ENCODE measurements around the gene SERPINC1. TPM values are rescaled to one million over a fixed set of nuclear protein-coding genes. Genes with fewer than 3 reads are reported as not detected.

Gene SERPINC1
- total and polyA plus RNA-seq, 9 of the 15 experiments (the other 6 are each of a cell fraction or from before 2014, with no cell fraction given), result 0.07 to 1.2 (median 0.50) TPM

DNA sequence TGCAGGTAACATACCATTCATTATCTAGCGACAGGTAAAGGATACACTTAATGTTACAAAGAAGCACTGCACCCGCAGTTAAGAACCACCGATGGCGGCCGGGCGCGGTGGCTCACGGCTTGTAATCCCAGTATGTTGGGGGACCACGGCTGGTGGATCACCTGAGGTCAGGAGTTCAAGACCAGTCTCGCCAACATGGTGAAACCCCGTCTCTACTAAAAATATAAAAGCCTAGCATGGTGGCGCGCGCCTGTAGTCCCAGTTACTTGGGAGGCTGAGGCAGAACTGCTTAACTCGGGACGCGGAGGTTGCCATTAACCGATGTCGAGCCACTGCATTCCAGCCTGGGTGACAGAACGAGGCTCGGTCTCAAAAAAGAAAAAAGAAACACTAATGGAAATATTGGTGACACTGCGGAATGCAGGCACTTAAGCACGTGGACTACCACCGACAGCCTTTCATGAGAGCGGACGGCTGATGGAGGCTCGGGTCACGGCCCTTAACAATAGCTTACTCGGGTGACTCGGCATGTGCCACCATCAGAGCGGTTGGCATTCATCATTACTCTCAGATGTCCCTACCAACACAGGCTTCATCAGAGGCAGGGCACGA, 49.9 kb downstream of the SERPINC1 start (continued):
- TF ChIP-seq CREB1 (IDR thresholded peaks at IDR 0.05), result no peak
- TF ChIP-seq CREB1 (CRISPR knock-in tag; IDR thresholded peaks at IDR 0.05), result no peak
- no peak; the same call in 1 of the 2 replicates for TF ChIP-seq ETV5 (CRISPR knock-in tag; IDR thresholded peaks at IDR 0.05; ENCODE audit: low read depth)
- no peak for TF ChIP-seq RCOR1 (IDR thresholded peaks at IDR 0.05; ENCODE audit: borderline replicate concordance in 1 of 2, low read depth in 2 of 2, low read length in 2 of 2)
- TF ChIP-seq NCOA2 (IDR thresholded peaks at IDR 0.05; ENCODE audit: partially characterized antibody in 2 of 2), result no peak
- no peak for TF ChIP-seq NCOA6 (IDR thresholded peaks at IDR 0.05)
- no peak for TF ChIP-seq NRF1 (conservative IDR thresholded peaks at IDR 0.05 in 1 of 2, IDR thresholded peaks at IDR 0.05 in 1 of 2)
- TF ChIP-seq NCOA1 (IDR thresholded peaks at IDR 0.05; ENCODE audit: low read depth), result no peak
- no peak for TF ChIP-seq ZNF384 (IDR thresholded peaks at IDR 0.05; ENCODE audit: low read depth, low read length)
- TF ChIP-seq, protein P1, sequence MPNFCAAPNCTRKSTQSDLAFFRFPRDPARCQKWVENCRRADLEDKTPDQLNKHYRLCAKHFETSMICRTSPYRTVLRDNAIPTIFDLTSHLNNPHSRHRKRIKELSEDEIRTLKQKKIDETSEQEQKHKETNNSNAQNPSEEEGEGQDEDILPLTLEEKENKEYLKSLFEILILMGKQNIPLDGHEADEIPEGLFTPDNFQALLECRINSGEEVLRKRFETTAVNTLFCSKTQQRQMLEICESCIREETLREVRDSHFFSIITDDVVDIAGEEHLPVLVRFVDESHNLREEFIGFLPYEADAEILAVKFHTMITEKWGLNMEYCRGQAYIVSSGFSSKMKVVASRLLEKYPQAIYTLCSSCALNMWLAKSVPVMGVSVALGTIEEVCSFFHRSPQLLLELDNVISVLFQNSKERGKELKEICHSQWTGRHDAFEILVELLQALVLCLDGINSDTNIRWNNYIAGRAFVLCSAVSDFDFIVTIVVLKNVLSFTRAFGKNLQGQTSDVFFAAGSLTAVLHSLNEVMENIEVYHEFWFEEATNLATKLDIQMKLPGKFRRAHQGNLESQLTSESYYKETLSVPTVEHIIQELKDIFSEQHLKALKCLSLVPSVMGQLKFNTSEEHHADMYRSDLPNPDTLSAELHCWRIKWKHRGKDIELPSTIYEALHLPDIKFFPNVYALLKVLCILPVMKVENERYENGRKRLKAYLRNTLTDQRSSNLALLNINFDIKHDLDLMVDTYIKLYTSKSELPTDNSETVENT (CRISPR knock-in tag; IDR thresholded peaks at IDR 0.05), result no peak
- TF ChIP-seq ATF4 (CRISPR knock-in tag; IDR thresholded peaks at IDR 0.05), result no peak
- TF ChIP-seq ELF1 (tag; IDR thresholded peaks at IDR 0.05), result no peak
- TF ChIP-seq, protein P2, sequence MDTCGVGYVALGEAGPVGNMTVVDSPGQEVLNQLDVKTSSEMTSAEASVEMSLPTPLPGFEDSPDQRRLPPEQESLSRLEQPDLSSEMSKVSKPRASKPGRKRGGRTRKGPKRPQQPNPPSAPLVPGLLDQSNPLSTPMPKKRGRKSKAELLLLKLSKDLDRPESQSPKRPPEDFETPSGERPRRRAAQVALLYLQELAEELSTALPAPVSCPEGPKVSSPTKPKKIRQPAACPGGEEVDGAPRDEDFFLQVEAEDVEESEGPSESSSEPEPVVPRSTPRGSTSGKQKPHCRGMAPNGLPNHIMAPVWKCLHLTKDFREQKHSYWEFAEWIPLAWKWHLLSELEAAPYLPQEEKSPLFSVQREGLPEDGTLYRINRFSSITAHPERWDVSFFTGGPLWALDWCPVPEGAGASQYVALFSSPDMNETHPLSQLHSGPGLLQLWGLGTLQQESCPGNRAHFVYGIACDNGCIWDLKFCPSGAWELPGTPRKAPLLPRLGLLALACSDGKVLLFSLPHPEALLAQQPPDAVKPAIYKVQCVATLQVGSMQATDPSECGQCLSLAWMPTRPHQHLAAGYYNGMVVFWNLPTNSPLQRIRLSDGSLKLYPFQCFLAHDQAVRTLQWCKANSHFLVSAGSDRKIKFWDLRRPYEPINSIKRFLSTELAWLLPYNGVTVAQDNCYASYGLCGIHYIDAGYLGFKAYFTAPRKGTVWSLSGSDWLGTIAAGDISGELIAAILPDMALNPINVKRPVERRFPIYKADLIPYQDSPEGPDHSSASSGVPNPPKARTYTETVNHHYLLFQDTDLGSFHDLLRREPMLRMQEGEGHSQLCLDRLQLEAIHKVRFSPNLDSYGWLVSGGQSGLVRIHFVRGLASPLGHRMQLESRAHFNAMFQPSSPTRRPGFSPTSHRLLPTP (IDR thresholded peaks at IDR 0.05; ENCODE audit: borderline replicate concordance, extremely low read depth, insufficient read length), result no peak
- no peak for TF ChIP-seq MYNN (IDR thresholded peaks at IDR 0.05)
- TF ChIP-seq MYNN (CRISPR knock-in tag; IDR thresholded peaks at IDR 0.05), result no peak
- peak; percentile 13; the same call in 1 of the 2 replicates for TF ChIP-seq ZNF232 (CRISPR knock-in tag; IDR thresholded peaks at IDR 0.05)
- no peak for TF ChIP-seq TAL1 (IDR thresholded peaks at IDR 0.05)
- TF ChIP-seq ZSCAN29 (IDR thresholded peaks at IDR 0.05), result no peak; the same call in 1 of the 2 replicates
- no peak for TF ChIP-seq NEUROD1 (IDR thresholded peaks at IDR 0.05; ENCODE audit: borderline replicate concordance, low read depth, low read length, partially characterized antibody)
- TF ChIP-seq, protein P3, sequence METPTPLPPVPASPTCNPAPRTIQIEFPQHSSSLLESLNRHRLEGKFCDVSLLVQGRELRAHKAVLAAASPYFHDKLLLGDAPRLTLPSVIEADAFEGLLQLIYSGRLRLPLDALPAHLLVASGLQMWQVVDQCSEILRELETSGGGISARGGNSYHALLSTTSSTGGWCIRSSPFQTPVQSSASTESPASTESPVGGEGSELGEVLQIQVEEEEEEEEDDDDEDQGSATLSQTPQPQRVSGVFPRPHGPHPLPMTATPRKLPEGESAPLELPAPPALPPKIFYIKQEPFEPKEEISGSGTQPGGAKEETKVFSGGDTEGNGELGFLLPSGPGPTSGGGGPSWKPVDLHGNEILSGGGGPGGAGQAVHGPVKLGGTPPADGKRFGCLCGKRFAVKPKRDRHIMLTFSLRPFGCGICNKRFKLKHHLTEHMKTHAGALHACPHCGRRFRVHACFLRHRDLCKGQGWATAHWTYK (CRISPR knock-in tag; IDR thresholded peaks at IDR 0.05), result no peak
- TF ChIP-seq MTA1 (IDR thresholded peaks at IDR 0.05; ENCODE audit: borderline replicate concordance), result no peak
- TF ChIP-seq XRCC5 (IDR thresholded peaks at IDR 0.05; ENCODE audit: low read depth, low read length), result no peak
- no peak for TF ChIP-seq TBL1XR1 (IDR thresholded peaks at IDR 0.05; ENCODE audit: low read length in 2 of 2)
- TF ChIP-seq JUNB (CRISPR knock-in tag; conservative IDR thresholded peaks at IDR 0.05), result no peak

Data from K562 (cell line).